Activated CD4-positive, alpha-beta T cell treated with anti-CD3 and anti-CD28 coated beads for 24 hours (primary cell): ENCODE data around the gene TPM1.
"Not testable (repeated sequence)": the region's sequence is repeated elsewhere in the genome, so short reads cannot be mapped to it uniquely, and the experiment has no call there.

Experiments
- DNase-seq, 2 donors: peaks; one replicate each; pipeline ENCODE4 v3.0.0-alpha.2; 2020; ENCODE audit warnings: low read depth in 2 of 2

The TPM1 gene

GRCh38 chr15:63041974-63042876 is at the start of gene TPM1:
Gene TPM1 (plus strand): TSS chr15:63042747. CDS start chr15:63042830, 83 bp downstream.
- no peak for DNase-seq

GRCh38 chr15:62993066-62993465 is 49.5 kb upstream of the TPM1 start:
- no peak for DNase-seq

- not testable (repeated sequence) for DNase-seq
Observed at GRCh38 chr15:62993632-62994031, 48.9 kb upstream of the TPM1 start.

- DNase-seq: no peak
Observed at GRCh38 chr15:62994439-62994838, 48.1 kb upstream of the TPM1 start.

GRCh38 chr15:62994975-62995681 is 47.4 kb upstream of the TPM1 start:
- no peak for DNase-seq

- DNase-seq: no peak
Observed at GRCh38 chr15:62997441-62997840, 45.1 kb upstream of the TPM1 start.

GRCh38 chr15:62998262-62998890 is 44.2 kb upstream of the TPM1 start:
- DNase-seq: no peak

GRCh38 chr15:62999178-62999577 is 43.4 kb upstream of the TPM1 start:
- DNase-seq: no peak

GRCh38 chr15:62999923-63000561 is 42.5 kb upstream of the TPM1 start:
- no peak for DNase-seq

- DNase-seq: no peak
Observed at GRCh38 chr15:63000706-63001105, 41.8 kb upstream of the TPM1 start.

GRCh38 chr15:63004211-63004610 is 38.3 kb upstream of the TPM1 start:
- DNase-seq: no peak

GRCh38 chr15:63006032-63006878 is 36.3 kb upstream of the TPM1 start:
- DNase-seq: no peak

GRCh38 chr15:63008333-63009049 is 34.1 kb upstream of the TPM1 start:
- DNase-seq: no peak

GRCh38 chr15:63010386-63010785 is 32.2 kb upstream of the TPM1 start:
- no peak for DNase-seq

GRCh38 chr15:63010920-63011693 is 31.4 kb upstream of the TPM1 start:
- DNase-seq: no peak

- no peak for DNase-seq
Observed at GRCh38 chr15:63012444-63012843, 30.1 kb upstream of the TPM1 start.

- DNase-seq: no peak
Observed at GRCh38 chr15:63013052-63013808, 29.3 kb upstream of the TPM1 start.

- no peak for DNase-seq
Observed at GRCh38 chr15:63014578-63014977, 28.0 kb upstream of the TPM1 start.

- DNase-seq: no peak
Observed at GRCh38 chr15:63015618-63016017, 26.9 kb upstream of the TPM1 start.
